ENCODE measurements around the gene NAGLU.

GRCh38 chr17:42521666-42522262, 14.3 kb upstream of the NAGLU start:
- TF ChIP-seq CTCF (CRISPR knock-in tag; IDR thresholded peaks at IDR 0.05) (no peak), EP300 (IDR thresholded peaks at IDR 0.05; ENCODE audit: low read depth in 2 of 2, low read length in 2 of 2) (no peak), EP300 (CRISPR knock-in tag; IDR thresholded peaks at IDR 0.05; ENCODE audit: borderline replicate concordance) (no peak)

Data from HepG2 (cell line).